Neutrophil (primary cell): Measurements from ENCODE around the gene CLCNKA.

Experiments used
- H3K27ac ChIP-seq: fragments of 200-600 bp; sonication (generic); 2 replicates; pipeline ENCODE4 v1.5.1; 2016; ENCODE audit warnings: mild to moderate bottlenecking, moderate library complexity
- H3K27me3 ChIP-seq: fragments of 200-600 bp; sonication (generic); 2 replicates; pipeline ENCODE4 v1.6.0; 2016; ENCODE audit warnings: mild to moderate bottlenecking
- H3K36me3 ChIP-seq: fragments of 200-600 bp; sonication (generic); 2 replicates; pipeline ENCODE4 v1.5.1; 2017
- H3K4me1 ChIP-seq, 2 experiments: fragments of 200-600 bp in 1 of 2; sonication (generic) in 1 of 2; 1 replicate in 1 of 2; 2 replicates in 1 of 2; pipeline versions ENCODE4 v1.5.1 to v1.6.1; 2013 to 2016; ENCODE audit warnings: low read depth in 1 of 2, low read length in 1 of 2, mild to moderate bottlenecking in 1 of 2, moderate library complexity in 1 of 2; ENCODE audit not compliant: control insufficient read depth in 1 of 2, insufficient read depth in 1 of 2
- H3K4me3 ChIP-seq, 2 experiments: fragments of 200-600 bp in 1 of 2; sonication (generic) in 1 of 2; 1 replicate in 1 of 2; 2 replicates in 1 of 2; pipeline ENCODE4 v1.5.1; 2013 to 2016; ENCODE audit warnings: low read depth in 1 of 2, low read length in 1 of 2, mild to moderate bottlenecking in 1 of 2, moderate library complexity in 1 of 2
- H3K9me3 ChIP-seq: fragments of 200-600 bp; sonication (generic); 2 replicates; pipeline ENCODE4 v1.5.1; 2016
- CTCF ChIP-seq: fragments of 200-600 bp; sonication (generic); IDR thresholded peaks from 2 replicates; pipeline ENCODE4 v1.5.1; 2016; ENCODE audit warnings: antibody characterized with exemption

Gene CLCNKA

GRCh38 chr1:16013220-16013907 lies 8.5 kb upstream of the CLCNKA start:
- no peak for TF ChIP-seq CTCF
- H3K4me1 ChIP-seq, result peaks cover 6 to 11% of the 10 kb centered on the region in 2 experiments
- H3K27me3 ChIP-seq, result peaks cover 28% of the 10 kb centered on the region
- H3K9me3 ChIP-seq, result no peaks in the 10 kb centered on the region
- H3K27ac ChIP-seq, result no peak overlapping the region
- H3K4me3 ChIP-seq, result peak overlapping the region in 1 of 2 experiments; percentile 61
- no peaks in the 10 kb centered on the region for H3K36me3 ChIP-seq

- H3K4me1 ChIP-seq, result peaks cover 6 to 11% of the 10 kb centered on the region in 2 experiments
- H3K4me3 ChIP-seq, result no peak overlapping the region
- peaks cover 28% of the 10 kb centered on the region for H3K27me3 ChIP-seq
- H3K36me3 ChIP-seq, result no peaks in the 10 kb centered on the region
- H3K9me3 ChIP-seq, result no peaks in the 10 kb centered on the region
- H3K27ac ChIP-seq, result no peak overlapping the region
- TF ChIP-seq CTCF, result no peak
Measured at GRCh38 chr1:16013908-16014258, 8.0 kb upstream of the CLCNKA start.

GRCh38 chr1:16014509-16015482 lies 7.0 kb upstream of the CLCNKA start:
- H3K27me3 ChIP-seq, result peaks cover 28% of the 10 kb centered on the region
- peaks cover 6 to 11% of the 10 kb centered on the region in 2 experiments for H3K4me1 ChIP-seq
- no peak overlapping the region for H3K27ac ChIP-seq
- no peak for TF ChIP-seq CTCF
- H3K4me3 ChIP-seq, result no peak overlapping the region
- H3K36me3 ChIP-seq, result no peaks in the 10 kb centered on the region
- H3K9me3 ChIP-seq, result no peaks in the 10 kb centered on the region

- no peaks in the 10 kb centered on the region for H3K9me3 ChIP-seq
- H3K27ac ChIP-seq, result no peak overlapping the region
- no peak for TF ChIP-seq CTCF
- H3K27me3 ChIP-seq, result peaks cover 28% of the 10 kb centered on the region
- no peaks in the 10 kb centered on the region for H3K36me3 ChIP-seq
- peaks cover 6 to 11% of the 10 kb centered on the region in 2 experiments for H3K4me1 ChIP-seq
- H3K4me3 ChIP-seq, result no peak overlapping the region
Measured at GRCh38 chr1:16015491-16015890, 6.3 kb upstream of the CLCNKA start.

GRCh38 chr1:16015960-16016901 lies 5.6 kb upstream of the CLCNKA start:
- Histone ChIP-seq H3K9me3 (no peaks in the 10 kb centered on the region), H3K27ac (no peak overlapping the region), H3K4me1 (peaks cover 6 to 11% of the 10 kb centered on the region in 2 experiments), H3K4me3 (no peak overlapping the region), H3K36me3 (no peaks in the 10 kb centered on the region), H3K27me3 (peaks cover 28% of the 10 kb centered on the region)
- no peak for TF ChIP-seq CTCF
